GM11168 (cell line): Measurements from ENCODE around the gene NEU4.

Experiments used
- in situ Hi-C: fragments of 300-500 bp; cut with MboI; formaldehyde crosslinking; loops from one replicate; pipeline ENCODE4 v1.12.0; 2022; ENCODE audit warnings: low sequenced_read_pairs; ENCODE audit not compliant: unreplicated experiment

The NEU4 gene

GRCh38 chr2:241849616-241850543 lies 40.9 kb downstream of the NEU4 start:
- in situ Hi-C loops: no loop called here

GRCh38 chr2:241850544-241851324 lies 41.7 kb downstream of the NEU4 start:
- in situ Hi-C loops: no loop called here

- in situ Hi-C loops: no loop called here
Measured at GRCh38 chr2:241851325-241852115, 42.5 kb downstream of the NEU4 start.

GRCh38 chr2:241852116-241852980 lies 43.4 kb downstream of the NEU4 start:
- in situ Hi-C loops: no loop called here

GRCh38 chr2:241852981-241853631 lies 44.1 kb downstream of the NEU4 start:
- in situ Hi-C loops: no loop called here

- in situ Hi-C loops: no loop called here
Measured at GRCh38 chr2:241853651-241854341, 44.8 kb downstream of the NEU4 start.

- in situ Hi-C loops: no loop called here
Measured at GRCh38 chr2:241854342-241855244, 45.6 kb downstream of the NEU4 start.

- in situ Hi-C loops: no loop called here
Measured at GRCh38 chr2:241855245-241855887, 46.4 kb downstream of the NEU4 start.

GRCh38 chr2:241855888-241856422 lies 47.0 kb downstream of the NEU4 start:
- in situ Hi-C loops: no loop called here

GRCh38 chr2:241857041-241857541 lies 48.1 kb downstream of the NEU4 start:
- in situ Hi-C loops: no loop called here

GRCh38 chr2:241857572-241858121 lies 48.7 kb downstream of the NEU4 start:
- in situ Hi-C loops: no loop called here

- in situ Hi-C loops: no loop called here
Measured at GRCh38 chr2:241858206-241859016, 49.4 kb downstream of the NEU4 start, which contains the start of gene PDCD1. PDCD1 (minus strand) TSS chr2:241858894; CDS start chr2:241858838, 56 bp downstream.

- in situ Hi-C loops: no loop called here
Measured at GRCh38 chr2:241859017-241859435, 50.0 kb downstream of the NEU4 start.

- in situ Hi-C loops: no loop called here
Measured at GRCh38 chr2:241859436-241860183, 50.6 kb downstream of the NEU4 start.
